Upper lobe of left lung (tissue), 6 donors: Measurements from ENCODE around the gene TRAPPC2B. TPM values are rescaled to one million over a fixed set of nuclear protein-coding genes. Genes with fewer than 3 reads are reported as not detected.

Experiments
- ATAC-seq, 2 donors: fragments of 200-7000 bp; cut with Tn5 transposase; one replicate each; pipeline ENCODE4 v1.9.1; 2022; ENCODE audit warnings: mild to moderate bottlenecking in 2 of 2, moderate library complexity in 2 of 2; ENCODE audit not compliant: low FRiP score in 2 of 2
- DNase-seq, 2 donors: peaks; one replicate each; pipeline ENCODE4 v3.0.0-alpha.2; 2019 to 2020
- H3K27ac ChIP-seq, 4 donors: fragments of 200-600 bp; sonication (generic); one replicate each; pipeline ENCODE4 v1.5.1; 2016 to 2019
- H3K27me3 ChIP-seq, 4 donors: fragments of 200-600 bp; sonication (generic); one replicate each; pipeline ENCODE4 v1.5.1; 2017 to 2019
- H3K36me3 ChIP-seq, 4 donors: fragments of 200-600 bp; sonication (generic); one replicate each; pipeline ENCODE4 v1.5.1; 2016 to 2019
- H3K4me1 ChIP-seq, 4 donors: fragments of 200-600 bp; sonication (generic); one replicate each; pipeline ENCODE4 v1.5.1; 2018 to 2019
- H3K4me3 ChIP-seq, 4 donors: fragments of 200-600 bp; sonication (generic); one replicate each; pipeline ENCODE4 v1.5.1; 2017 to 2019; ENCODE audit warnings: mild to moderate bottlenecking in 2 of 4, moderate library complexity in 1 of 4
- H3K9me3 ChIP-seq, 4 donors: fragments of 200-600 bp; sonication (generic); one replicate each; pipeline ENCODE4 v1.5.1; 2018 to 2019
- CTCF ChIP-seq, 6 experiments: fragments of 450-650 bp in 4 of 6; fragments of 200-600 bp in 2 of 6; sonication (generic) in 2 of 6; IDR thresholded peaks; one replicate each; pipeline ENCODE4 v1.5.1; 2016 to 2019; ENCODE audit warnings: antibody characterized with exemption in 6 of 6
- EP300 ChIP-seq, 4 donors: sonication (generic); formaldehyde crosslinking; IDR thresholded peaks; one replicate each; pipeline ENCODE4 v1.5.1; 2017; ENCODE audit warnings: antibody characterized with exemption in 4 of 4, control low read depth in 2 of 4
- POLR2A ChIP-seq, 4 donors: fragments of 450-650 bp; IDR thresholded peaks; one replicate each; pipeline ENCODE4 v1.5.1; 2016 to 2017; ENCODE audit warnings: antibody characterized with exemption in 4 of 4, mild to moderate bottlenecking in 2 of 4
- POLR2AphosphoS5 ChIP-seq, 2 donors: sonication (generic); formaldehyde crosslinking; IDR thresholded peaks; one replicate each; pipeline ENCODE4 v1.5.1; 2017; ENCODE audit warnings: antibody characterized with exemption in 2 of 2
- WGBS, 2 donors: methylation state at CpG; one replicate each; pipeline ENCODE4 v1.1.5; 2017 to 2018; 5-methylcytosine and 5-hydroxymethylcytosine counted together
- total RNA-seq, 6 donors: library from RNA; depleted of rRNA in 4 of 6; stranded (reverse); fragments of >200 nt in 4 of 6; gene quantifications; one replicate each; pipeline versions ENCODE4 v1.1.0 to v1.2.1, GENCODE V29; 2016 to 2021
- donor health status: DM: no; HTN: no; CAD: no; lungs with moderate emphysema.
- donor health status: DM: no; HTN: yes; CAD: no; lungs with severe emphysema.

The TRAPPC2B gene
- total RNA-seq, 6 donors from 2014 or later: 6.2 to 29.3 (median 12.8) TPM

- H3K27ac ChIP-seq: peak within 1 kb of the TSS; percentile 82 to 92 (median 88)
- ATAC-seq (peak; percentile 99), DNase-seq (peak; percentile 96 to 98)
- H3K9me3 ChIP-seq: peaks cover 0 to 6% (median 3%) of the 10 kb centered on the region in 4 donors
- H3K27me3 ChIP-seq: peaks cover 0 to 4% (median 0%) of the 10 kb centered on the region in 4 donors
- peak within 1 kb of the TSS; percentile 46 to 97 (median 86) for H3K4me3 ChIP-seq
- H3K36me3 ChIP-seq: peaks cover 4 to 22% (median 22%) of the 10 kb centered on the region in 4 donors
- H3K4me1 ChIP-seq: peaks cover 14 to 23% (median 18%) of the 10 kb centered on the region in 4 donors
- 1% methylated on average over 18 to 50 of the region's 71 CpGs for WGBS, 2 donors
- peak; percentile 88 to 91 for TF ChIP-seq POLR2AphosphoS5 (IDR thresholded peaks at IDR 0.05)
- TF ChIP-seq CTCF (IDR thresholded peaks at IDR 0.05): peak in 1 of 6 experiments; percentile 22
- no peak for TF ChIP-seq EP300 (IDR thresholded peaks at IDR 0.05)
- peak; percentile 54 to 78 (median 58) for TF ChIP-seq POLR2A (IDR thresholded peaks at IDR 0.05)
These were observed 42.9 kb upstream of the TRAPPC2B start, which contains the start of gene ZNF543 for GRCh38 chr19:57320180-57321084. Gene ZNF543, plus strand, starts transcription at chr19:57320472. Its CDS starts 382 bp downstream, at chr19:57320854.

GRCh38 chr19:57321116-57321515, 42.2 kb upstream of the TRAPPC2B start:
- Histone ChIP-seq H3K4me3 (peak overlapping the region; percentile 46 to 97 (median 86)), H3K27ac (peak overlapping the region in 3 of 4 donors; percentile 82 to 92 (median 90)), H3K9me3 (peaks cover 0 to 13% (median 6%) of the 10 kb centered on the region in 4 donors), H3K27me3 (peaks cover 0 to 4% (median 0%) of the 10 kb centered on the region in 4 donors), H3K4me1 (peaks cover 14 to 23% (median 18%) of the 10 kb centered on the region in 4 donors), H3K36me3 (peaks cover 11 to 29% (median 28%) of the 10 kb centered on the region in 4 donors)
- no peak for TF ChIP-seq POLR2A (IDR thresholded peaks at IDR 0.05)
- no peak for TF ChIP-seq POLR2AphosphoS5 (IDR thresholded peaks at IDR 0.05)
- no peak for TF ChIP-seq CTCF (IDR thresholded peaks at IDR 0.05)
- no peak for TF ChIP-seq EP300 (IDR thresholded peaks at IDR 0.05)
- ATAC-seq: no peak
- DNase-seq: no peak
- WGBS, 2 donors: 35 to 41% methylated on average over 8 of the region's 8 CpGs

GRCh38 chr19:57321751-57322150, 41.6 kb upstream of the TRAPPC2B start:
- peaks cover 14 to 23% (median 18%) of the 10 kb centered on the region in 4 donors for H3K4me1 ChIP-seq
- H3K9me3 ChIP-seq: peaks cover 3 to 19% (median 8%) of the 10 kb centered on the region in 4 donors
- no peak for ATAC-seq
- H3K36me3 ChIP-seq: peaks cover 11 to 35% (median 35%) of the 10 kb centered on the region in 4 donors
- no peak for DNase-seq
- H3K4me3 ChIP-seq: peak overlapping the region in 2 of 4 donors; percentile 76 to 97
- WGBS, 2 donors: 53 to 66% methylated on average over 3 of the region's 3 CpGs
- TF ChIP-seq POLR2AphosphoS5 (IDR thresholded peaks at IDR 0.05): no peak
- TF ChIP-seq POLR2A (IDR thresholded peaks at IDR 0.05): no peak
- TF ChIP-seq EP300 (IDR thresholded peaks at IDR 0.05): no peak
- TF ChIP-seq CTCF (IDR thresholded peaks at IDR 0.05): no peak
- peaks cover 0 to 4% (median 0%) of the 10 kb centered on the region in 4 donors for H3K27me3 ChIP-seq
- H3K27ac ChIP-seq: no peak overlapping the region

- H3K4me1 ChIP-seq: peaks cover 10 to 19% (median 18%) of the 10 kb centered on the region in 4 donors
- TF ChIP-seq CTCF (IDR thresholded peaks at IDR 0.05) (no peak), EP300 (IDR thresholded peaks at IDR 0.05) (no peak), POLR2A (IDR thresholded peaks at IDR 0.05) (no peak)
- no peak overlapping the region for H3K27ac ChIP-seq
- peaks cover 22 to 47% (median 31%) of the 10 kb centered on the region in 4 donors for H3K9me3 ChIP-seq
- H3K36me3 ChIP-seq: peaks cover 35 to 65% (median 62%) of the 10 kb centered on the region in 4 donors
- no peak for ATAC-seq
- H3K4me3 ChIP-seq: no peak overlapping the region
- DNase-seq: no peak
- H3K27me3 ChIP-seq: no peaks in the 10 kb centered on the region
These were observed 38.4 kb upstream of the TRAPPC2B start for GRCh38 chr19:57324992-57325391.
